Stimulated activated naive CD4-positive, alpha-beta T cell treated with Interleukin-2 at 50 U/mL for 16 hours (primary cell): ENCODE measurements around the gene PLEKHO2.

Source experiments
- DNase-seq: peaks from one replicate; lab custom pipeline; 2025; lab: John Stamatoyannopoulos, UW

PLEKHO2 gene

GRCh38 chr15:64894395-64895056, 52.8 kb downstream of the PLEKHO2 start:
- DNase-seq: peak; percentile 69

GRCh38 chr15:64895285-64896065, 53.8 kb downstream of the PLEKHO2 start:
- peak; percentile 49 for DNase-seq

GRCh38 chr15:64896371-64897069, 54.8 kb downstream of the PLEKHO2 start:
- no peak for DNase-seq

GRCh38 chr15:64897345-64897985, 55.8 kb downstream of the PLEKHO2 start:
- DNase-seq: no peak

GRCh38 chr15:64898406-64898805, 56.7 kb downstream of the PLEKHO2 start:
- no peak for DNase-seq

- no peak for DNase-seq
Observed at GRCh38 chr15:64901141-64901540, 59.4 kb downstream of the PLEKHO2 start.

- no peak for DNase-seq
Observed at GRCh38 chr15:64901914-64902313, 60.2 kb downstream of the PLEKHO2 start.

- DNase-seq: no peak
Observed at GRCh38 chr15:64902863-64903262, 61.1 kb downstream of the PLEKHO2 start.

GRCh38 chr15:64903326-64903950, 61.7 kb downstream of the PLEKHO2 start:
- no peak for DNase-seq

GRCh38 chr15:64904189-64904588, 62.5 kb downstream of the PLEKHO2 start:
- DNase-seq: no peak

GRCh38 chr15:64905119-64905831, 63.6 kb downstream of the PLEKHO2 start:
- peak; percentile 76 for DNase-seq

GRCh38 chr15:64905941-64906340, 64.2 kb downstream of the PLEKHO2 start:
- DNase-seq: no peak

- DNase-seq: no peak
Observed at GRCh38 chr15:64906402-64906801, 64.7 kb downstream of the PLEKHO2 start.

GRCh38 chr15:64907991-64908390, 66.3 kb downstream of the PLEKHO2 start:
- DNase-seq: no peak

- no peak for DNase-seq
Observed at GRCh38 chr15:64909546-64909945, 67.8 kb downstream of the PLEKHO2 start.

GRCh38 chr15:64911311-64912186, 69.8 kb downstream of the PLEKHO2 start, which contains the start of gene ANKDD1A:
TSS of gene ANKDD1A (plus strand) at chr15:64911902. CDS start at chr15:64911931, 29 bp downstream.
- DNase-seq: peak; percentile 45

- DNase-seq: no peak
Observed at GRCh38 chr15:64912379-64913325, 70.9 kb downstream of the PLEKHO2 start.

- DNase-seq: no peak
Observed at GRCh38 chr15:64915518-64916227, 74.0 kb downstream of the PLEKHO2 start.
